Sciatic nerve (tissue), 2 donors: ENCODE results near the gene TMEM163. TPM values are rescaled to one million over a fixed set of nuclear protein-coding genes. Genes with fewer than 3 reads are reported as not detected.
"Not testable (repeated sequence)": the region's sequence is repeated elsewhere in the genome, so short reads cannot be mapped to it uniquely, and the experiment has no call there.

Source experiments
- ATAC-seq: fragments of 200-7000 bp; cut with Tn5 transposase; one replicate; pipeline ENCODE4 v1.9.1; 2020; ENCODE audit warnings: mild to moderate bottlenecking, moderate library complexity
- DNase-seq: peaks from one replicate; pipeline ENCODE4 v3.0.0-alpha.2; 2020; ENCODE audit warnings: low spot score
- intact Hi-C: fragments of 100-400 bp; cut with DNase I; formaldehyde crosslinking; loops from one replicate; pipeline ENCODE4 v1.14.2; 2022
- total RNA-seq: library from RNA; stranded (reverse); fragmentation: NEBNext Ultra II Directional; extraction: Animal tissue kit (Norgen Biotek cat#: 25700); gene quantifications from one replicate; pipeline ENCODE4 v1.2.1, GENCODE V29; 2021
- donor health status: DM: no; HTN: no; CAD: no.
- donor health status: DM: no; HTN: no; CAD: no.

Gene TMEM163
- total RNA-seq, 1 donor from 2014 or later, result 0.45 TPM

GRCh38 chr2:134489732-134490384 is 228.9 kb downstream of the TMEM163 start:
- DNase-seq (no peak), ATAC-seq (no peak)
- intact Hi-C loops, result no loop called here

GRCh38 chr2:134482766-134483340 is 235.9 kb downstream of the TMEM163 start:
- intact Hi-C loops, result no loop called here
- DNase-seq (peak; percentile 19), ATAC-seq (no peak)

GRCh38 chr2:134482131-134482723 is 236.6 kb downstream of the TMEM163 start:
- DNase-seq (peak; percentile 5), ATAC-seq (no peak)
- intact Hi-C loops, result no loop called here

- ATAC-seq (no peak), DNase-seq (no peak)
- intact Hi-C loops, result no loop called here
Observed at GRCh38 chr2:134479696-134480330, 239.0 kb downstream of the TMEM163 start.

GRCh38 chr2:134476982-134477381 is 241.8 kb downstream of the TMEM163 start:
- ATAC-seq, intact Hi-C loops: not testable (repeated sequence)
- DNase-seq, result peak; percentile 6

- ATAC-seq (no peak), DNase-seq (peak; percentile 12)
- intact Hi-C loops, result no loop called here
Observed at GRCh38 chr2:134470561-134471168, 248.1 kb downstream of the TMEM163 start.

GRCh38 chr2:134469516-134470115 is 249.2 kb downstream of the TMEM163 start:
- DNase-seq (peak; percentile 22), ATAC-seq (no peak)
- intact Hi-C loops, result no loop called here

- ATAC-seq, result no peak
- DNase-seq, result peak; percentile 31
- intact Hi-C loops, result no loop called here
Observed at GRCh38 chr2:134468776-134469175, 250.0 kb downstream of the TMEM163 start.

- DNase-seq (peak; percentile 8), ATAC-seq (no peak)
- intact Hi-C loops, result no loop called here
Observed at GRCh38 chr2:134468164-134468563, 250.6 kb downstream of the TMEM163 start.

GRCh38 chr2:134466141-134466540 is 252.7 kb downstream of the TMEM163 start:
- ATAC-seq (no peak), DNase-seq (peak; percentile 13)
- intact Hi-C loops, result no loop called here

GRCh38 chr2:134465228-134466105 is 253.3 kb downstream of the TMEM163 start:
- no peak for ATAC-seq
- intact Hi-C loops, result no loop called here
- DNase-seq, result peak; percentile 26

GRCh38 chr2:134463699-134464022 is 255.1 kb downstream of the TMEM163 start:
- peak; percentile 30 for DNase-seq
- ATAC-seq, result no peak
- intact Hi-C loops, result no loop called here

GRCh38 chr2:134462791-134463698 is 255.8 kb downstream of the TMEM163 start:
- DNase-seq, result peak; percentile 37

GRCh38 chr2:134462275-134462674 is 256.5 kb downstream of the TMEM163 start:
- intact Hi-C loops, result no loop called here
- DNase-seq (peak; percentile 17), ATAC-seq (no peak)

More at GRCh38 chr2:134462791-134463698, 255.8 kb downstream of the TMEM163 start:
- ATAC-seq, result no peak
- intact Hi-C loops, result no loop called here

GRCh38 chr2:134461511-134461910 is 257.3 kb downstream of the TMEM163 start:
- ATAC-seq (no peak), DNase-seq (peak; percentile 58)
- intact Hi-C loops, result no loop called here

GRCh38 chr2:134460583-134460998 is 258.2 kb downstream of the TMEM163 start:
- intact Hi-C loops, result no loop called here
- DNase-seq (peak; percentile 64), ATAC-seq (peak; percentile 68)

GRCh38 chr2:134459706-134460406 is 258.9 kb downstream of the TMEM163 start:
- peak; percentile 49 for DNase-seq
- intact Hi-C loops, result no loop called here
- no peak for ATAC-seq
